Measurements from ENCODE around the gene CEMIP2. TPM values are rescaled to one million over a fixed set of nuclear protein-coding genes. Genes with fewer than 3 reads are reported as not detected.

Gene CEMIP2
- total RNA-seq, 4 donors from 2014 or later: 10.6 to 29.9 (median 14.7) TPM

DNA sequence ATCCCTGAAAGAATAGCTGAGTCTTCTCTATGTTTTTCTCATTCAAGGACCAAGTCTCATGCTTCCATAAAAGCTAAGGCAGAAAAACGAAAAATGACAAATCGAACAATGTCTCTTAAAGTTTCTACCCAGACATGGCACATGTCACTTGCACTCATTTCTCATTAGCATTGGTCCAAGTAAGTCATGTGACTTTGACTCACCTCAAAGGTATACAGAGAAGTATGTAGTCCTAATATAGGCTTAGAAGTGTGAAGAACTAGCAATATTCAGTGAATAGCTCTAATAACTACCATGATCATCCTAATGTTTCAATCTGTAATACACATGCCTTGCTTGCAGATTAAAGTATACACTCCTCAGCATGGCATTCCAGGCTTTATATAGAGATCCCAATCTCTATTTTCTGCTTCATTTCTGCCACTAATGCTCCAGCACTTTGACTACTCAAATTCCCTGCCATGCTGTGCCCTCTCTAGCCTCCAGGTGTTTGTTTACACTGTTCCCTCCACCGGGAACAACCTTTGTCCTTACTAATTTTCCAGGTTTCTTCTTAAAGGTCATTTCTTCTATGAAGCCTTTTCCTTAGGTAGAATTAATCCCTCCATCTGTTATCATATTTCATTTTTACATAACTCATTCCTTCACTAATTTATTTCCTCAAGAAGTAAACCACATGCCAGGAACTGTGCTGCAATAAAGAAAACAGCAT lies 98.9 kb downstream of the CEMIP2 start:
- ATAC-seq (no peak), DNase-seq (no peak)
- H3K4me3 ChIP-seq: no peak overlapping the region
- no peaks in the 10 kb centered on the region for H3K36me3 ChIP-seq
- H3K27ac ChIP-seq: no peak overlapping the region
- in situ Hi-C loops (cut with MboI; ENCODE audit: low sequenced_read_pairs in 4 of 4) (no loop called here), intact Hi-C loops (cut with DNase I; ENCODE audit: low total_unique reads) (no loop called here)
- no peaks in the 10 kb centered on the region for H3K9me3 ChIP-seq
- TF ChIP-seq, protein P1, sequence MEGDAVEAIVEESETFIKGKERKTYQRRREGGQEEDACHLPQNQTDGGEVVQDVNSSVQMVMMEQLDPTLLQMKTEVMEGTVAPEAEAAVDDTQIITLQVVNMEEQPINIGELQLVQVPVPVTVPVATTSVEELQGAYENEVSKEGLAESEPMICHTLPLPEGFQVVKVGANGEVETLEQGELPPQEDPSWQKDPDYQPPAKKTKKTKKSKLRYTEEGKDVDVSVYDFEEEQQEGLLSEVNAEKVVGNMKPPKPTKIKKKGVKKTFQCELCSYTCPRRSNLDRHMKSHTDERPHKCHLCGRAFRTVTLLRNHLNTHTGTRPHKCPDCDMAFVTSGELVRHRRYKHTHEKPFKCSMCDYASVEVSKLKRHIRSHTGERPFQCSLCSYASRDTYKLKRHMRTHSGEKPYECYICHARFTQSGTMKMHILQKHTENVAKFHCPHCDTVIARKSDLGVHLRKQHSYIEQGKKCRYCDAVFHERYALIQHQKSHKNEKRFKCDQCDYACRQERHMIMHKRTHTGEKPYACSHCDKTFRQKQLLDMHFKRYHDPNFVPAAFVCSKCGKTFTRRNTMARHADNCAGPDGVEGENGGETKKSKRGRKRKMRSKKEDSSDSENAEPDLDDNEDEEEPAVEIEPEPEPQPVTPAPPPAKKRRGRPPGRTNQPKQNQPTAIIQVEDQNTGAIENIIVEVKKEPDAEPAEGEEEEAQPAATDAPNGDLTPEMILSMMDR (IDR thresholded peaks at IDR 0.05 in 4 of 5, conservative IDR thresholded peaks at IDR 0.05 in 1 of 5): no peak
- TF ChIP-seq POLR2A (IDR thresholded peaks at IDR 0.05): no peak
- no peaks in the 10 kb centered on the region for H3K27me3 ChIP-seq
- H3K4me1 ChIP-seq: no peaks in the 10 kb centered on the region

DNA sequence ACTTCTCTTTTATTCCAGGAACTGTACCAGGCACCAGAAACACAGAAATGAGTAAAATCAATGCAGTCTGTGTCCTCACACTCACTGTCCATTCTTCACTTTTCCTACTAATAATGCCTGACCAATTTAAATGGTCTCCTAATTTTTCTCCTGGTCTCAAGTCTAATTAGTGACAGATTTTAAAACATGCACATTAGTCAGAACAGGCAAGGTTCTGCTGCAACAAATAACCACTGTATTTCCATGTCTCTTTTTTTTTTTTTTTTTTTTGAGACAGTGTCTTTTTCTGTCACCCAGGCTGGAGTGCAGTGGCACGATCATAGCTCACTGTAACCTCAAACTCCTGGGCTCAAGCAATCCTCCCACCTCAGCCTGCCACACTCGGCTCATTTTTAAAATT lies 99.6 kb downstream of the CEMIP2 start:
- ATAC-seq: no peak
- TF ChIP-seq, protein P1 (IDR thresholded peaks at IDR 0.05 in 4 of 5, conservative IDR thresholded peaks at IDR 0.05 in 1 of 5): no peak
- TF ChIP-seq POLR2A (IDR thresholded peaks at IDR 0.05): no peak
- no peaks in the 10 kb centered on the region for H3K9me3 ChIP-seq
- intact Hi-C loops (cut with DNase I; ENCODE audit: low total_unique reads): no loop called here
- H3K36me3 ChIP-seq: no peaks in the 10 kb centered on the region
- peaks cover 0 to under 1% of the 10 kb centered on the region in 2 donors for H3K4me1 ChIP-seq
- no peak for DNase-seq
- no peaks in the 10 kb centered on the region for H3K27me3 ChIP-seq
- in situ Hi-C loops (cut with MboI; ENCODE audit: low sequenced_read_pairs in 4 of 4): no loop called here
- H3K4me3 ChIP-seq: no peak overlapping the region
- no peak overlapping the region for H3K27ac ChIP-seq

DNA sequence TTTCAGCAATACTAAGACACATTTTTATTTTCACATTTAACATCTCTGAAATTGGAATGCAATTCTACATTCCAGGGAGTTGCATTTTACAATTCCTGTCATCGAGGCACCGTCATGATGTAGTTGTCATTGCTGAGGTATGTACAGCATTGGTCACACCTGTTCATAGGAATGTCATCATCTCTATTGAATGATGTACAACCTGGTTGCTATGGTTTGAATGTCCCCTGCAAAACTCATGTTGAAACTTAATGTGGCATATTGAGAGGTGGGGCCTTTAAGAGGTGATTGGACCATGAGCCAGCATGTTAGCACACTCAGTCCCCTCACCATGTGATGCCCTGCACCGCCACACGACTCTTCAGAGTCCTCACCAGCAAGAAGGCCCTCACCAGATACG lies 103.1 kb downstream of the CEMIP2 start:
- in situ Hi-C loops (cut with MboI; ENCODE audit: low sequenced_read_pairs in 4 of 4) (no loop called here), intact Hi-C loops (cut with DNase I; ENCODE audit: low total_unique reads) (no loop called here)
- Histone ChIP-seq H3K4me1 (peaks cover 0 to 4% of the 10 kb centered on the region in 2 donors), H3K27me3 (no peaks in the 10 kb centered on the region), H3K4me3 (no peak overlapping the region), H3K27ac (no peak overlapping the region), H3K9me3 (no peaks in the 10 kb centered on the region), H3K36me3 (no peaks in the 10 kb centered on the region)
- ATAC-seq: no peak
- no peak for DNase-seq
- no peak for TF ChIP-seq POLR2A (IDR thresholded peaks at IDR 0.05)
- TF ChIP-seq, protein P1 (IDR thresholded peaks at IDR 0.05 in 4 of 5, conservative IDR thresholded peaks at IDR 0.05 in 1 of 5): no peak

DNA sequence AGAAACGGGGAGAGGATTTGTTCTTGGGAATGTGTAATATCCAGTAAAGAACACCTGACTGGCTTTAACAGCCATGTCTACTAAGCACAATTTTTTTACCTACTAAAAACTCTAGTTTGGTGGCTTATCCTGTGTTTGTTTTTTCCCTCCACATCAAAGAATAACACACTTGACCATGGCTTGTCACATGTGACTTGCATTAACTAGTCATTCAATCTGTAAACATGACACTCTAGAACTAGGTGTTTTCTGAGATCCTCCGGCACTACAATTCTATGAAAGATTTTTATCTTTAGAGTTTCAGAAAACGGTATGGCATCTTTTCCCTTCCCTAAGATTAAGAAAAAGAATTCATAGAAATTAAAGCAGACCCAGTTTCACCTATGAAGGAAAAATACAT lies 103.7 kb downstream of the CEMIP2 start:
- Histone ChIP-seq H3K4me1 (peaks cover 0 to 4% of the 10 kb centered on the region in 2 donors), H3K27ac (no peak overlapping the region), H3K36me3 (no peaks in the 10 kb centered on the region), H3K27me3 (no peaks in the 10 kb centered on the region), H3K9me3 (no peaks in the 10 kb centered on the region), H3K4me3 (no peak overlapping the region)
- in situ Hi-C loops (cut with MboI; ENCODE audit: low sequenced_read_pairs in 4 of 4) (no loop called here), intact Hi-C loops (cut with DNase I; ENCODE audit: low total_unique reads) (no loop called here)
- TF ChIP-seq POLR2A (IDR thresholded peaks at IDR 0.05): no peak
- TF ChIP-seq, protein P1 (IDR thresholded peaks at IDR 0.05 in 4 of 5, conservative IDR thresholded peaks at IDR 0.05 in 1 of 5): no peak
- ATAC-seq (no peak), DNase-seq (no peak)
